Activated CD4-positive, alpha-beta T cell treated with anti-CD3 and anti-CD28 coated beads for 36 hours (primary cell): ENCODE results near the gene PPP1R12B. TPM values are rescaled to one million over a fixed set of nuclear protein-coding genes. Genes with fewer than 3 reads are reported as not detected.
"Not testable (repeated sequence)": the region's sequence is repeated elsewhere in the genome, so short reads cannot be mapped to it uniquely, and the experiment has no call there.

ENCODE experiments used
- ATAC-seq: fragments of 200-7000 bp; cut with Tn5 transposase; one replicate; pipeline ENCODE4 v1.10.0; 2021; ENCODE audit warnings: mild to moderate bottlenecking, moderate library complexity
- CTCF ChIA-PET: fragments of 350-600 bp; sonication (Branson Sonifier 250); formaldehyde crosslinking; loops from one replicate; lab custom pipeline; 2021; ENCODE audit warnings: antibody characterized with exemption; lab: Charles Lee
- POLR2A ChIA-PET: fragments of 350-600 bp; sonication (Branson Sonifier 250); formaldehyde crosslinking; loops from one replicate; lab custom pipeline; 2021; ENCODE audit warnings: antibody characterized with exemption, inconsistent platforms; lab: Charles Lee
- DNase-seq: peaks from one replicate; pipeline ENCODE4 v3.0.0-alpha.2; 2020
- H3K27ac Mint-ChIP-seq: one replicate; pipeline ENCODE4 v1.8.0; 2021; ENCODE audit warnings: mixed read lengths
- H3K27me3 Mint-ChIP-seq: one replicate; pipeline ENCODE4 v1.8.0; 2021; ENCODE audit warnings: mixed read lengths
- H3K36me3 Mint-ChIP-seq: one replicate; pipeline ENCODE4 v1.8.0; 2021; ENCODE audit warnings: low read depth, mixed read lengths
- H3K4me1 Mint-ChIP-seq: one replicate; pipeline ENCODE4 v1.8.0; 2021; ENCODE audit warnings: mixed read lengths
- H3K4me3 Mint-ChIP-seq: one replicate; pipeline ENCODE4 v1.8.0; 2021; ENCODE audit warnings: mild to moderate bottlenecking, moderate library complexity, mixed read lengths
- H3K9me3 Mint-ChIP-seq: one replicate; pipeline ENCODE4 v1.8.0; 2021; ENCODE audit warnings: low read depth, mixed read lengths
- intact Hi-C, 2 experiments: fragments of 100-400 bp; cut with DNase I in 1 of 2; cut with micrococcal nuclease in 1 of 2; formaldehyde crosslinking; loops; one replicate each; pipeline versions ENCODE4 v1.14.2 to v1.15.1; 2022 to 2024; cut with DNase I, micrococcal nuclease
- total RNA-seq, 2 experiments: library from RNA; stranded (reverse); gene quantifications; one replicate each; pipeline ENCODE4 v1.2.3, GENCODE V29; 2021

The PPP1R12B gene
- total RNA-seq, 2 experiments from 2014 or later: 10.3 to 13.2 TPM

GRCh38 chr1:202405928-202406327, 57.4 kb downstream of the PPP1R12B start:
- CTCF ChIA-PET: interaction anchor here (1.0 kb wide), 1 partner anchor 27 kb away, joined by 3 read pairs; no protein-coding TSS in a partner anchor
- no peaks in the 10 kb centered on the region for H3K9me3 Mint-ChIP-seq

GRCh38 chr1:202406896-202407295, 58.4 kb downstream of the PPP1R12B start:
- POLR2A ChIA-PET, ATAC-seq, CTCF ChIA-PET, H3K27ac Mint-ChIP-seq, H3K9me3 Mint-ChIP-seq, H3K4me3 Mint-ChIP-seq, DNase-seq, intact Hi-C loops, H3K27me3 Mint-ChIP-seq, H3K36me3 Mint-ChIP-seq: not testable (repeated sequence)
- peaks cover 28% of the 10 kb centered on the region for H3K4me1 Mint-ChIP-seq

More at GRCh38 chr1:202405928-202406327, 57.4 kb downstream of the PPP1R12B start:
- intact Hi-C loops: no loop called here
- no peaks in the 10 kb centered on the region for H3K36me3 Mint-ChIP-seq
- no peaks in the 10 kb centered on the region for H3K27me3 Mint-ChIP-seq
- H3K4me3 Mint-ChIP-seq: no peak overlapping the region
- ATAC-seq: no peak
- H3K27ac Mint-ChIP-seq: no peak overlapping the region
- POLR2A ChIA-PET: no interaction called here
- DNase-seq: no peak
- H3K4me1 Mint-ChIP-seq: peaks cover 29% of the 10 kb centered on the region

GRCh38 chr1:202407378-202407777, 58.9 kb downstream of the PPP1R12B start:
- intact Hi-C loops, DNase-seq, H3K27ac Mint-ChIP-seq, POLR2A ChIA-PET, H3K36me3 Mint-ChIP-seq, CTCF ChIA-PET, H3K9me3 Mint-ChIP-seq, H3K4me3 Mint-ChIP-seq, H3K27me3 Mint-ChIP-seq: not testable (repeated sequence)
- ATAC-seq: peak; percentile 72
- H3K4me1 Mint-ChIP-seq: peaks cover 24% of the 10 kb centered on the region

GRCh38 chr1:202410251-202410650, 61.8 kb downstream of the PPP1R12B start:
- H3K4me3 Mint-ChIP-seq, intact Hi-C loops, H3K27me3 Mint-ChIP-seq, H3K36me3 Mint-ChIP-seq, DNase-seq, H3K27ac Mint-ChIP-seq, ATAC-seq, CTCF ChIA-PET, H3K9me3 Mint-ChIP-seq, POLR2A ChIA-PET: not testable (repeated sequence)
- peaks cover 24% of the 10 kb centered on the region for H3K4me1 Mint-ChIP-seq

- intact Hi-C loops, POLR2A ChIA-PET: not testable (repeated sequence)
- peak; percentile 51 for ATAC-seq
Observed at GRCh38 chr1:202410854-202411357, 62.4 kb downstream of the PPP1R12B start.

GRCh38 chr1:202411422-202411821, 62.9 kb downstream of the PPP1R12B start:
- POLR2A ChIA-PET: no interaction called here
- Mint-ChIP-seq H3K9me3 (no peaks in the 10 kb centered on the region), H3K36me3 (no peaks in the 10 kb centered on the region), H3K27me3 (no peaks in the 10 kb centered on the region), H3K4me1 (peaks cover 22% of the 10 kb centered on the region), H3K27ac (no peak overlapping the region), H3K4me3 (no peak overlapping the region)
- ATAC-seq (no peak), DNase-seq (no peak)
- CTCF ChIA-PET: interaction anchor here (1.3 kb wide), 1 partner anchor 67 kb away, joined by 12 read pairs; no protein-coding TSS in a partner anchor
- intact Hi-C loops: no loop called here

More at GRCh38 chr1:202410854-202411357, 62.4 kb downstream of the PPP1R12B start:
- peaks cover 23% of the 10 kb centered on the region for H3K4me1 Mint-ChIP-seq
- H3K27me3 Mint-ChIP-seq, H3K9me3 Mint-ChIP-seq, H3K4me3 Mint-ChIP-seq, DNase-seq, H3K36me3 Mint-ChIP-seq, H3K27ac Mint-ChIP-seq: not testable (repeated sequence)
- CTCF ChIA-PET: interaction anchor here (1.3 kb wide), 1 partner anchor 66 kb away, joined by 12 read pairs; no protein-coding TSS in a partner anchor

- H3K4me1 Mint-ChIP-seq: peaks cover 12% of the 10 kb centered on the region
- POLR2A ChIA-PET, H3K4me3 Mint-ChIP-seq, H3K9me3 Mint-ChIP-seq, H3K27me3 Mint-ChIP-seq, DNase-seq, ATAC-seq, CTCF ChIA-PET, H3K36me3 Mint-ChIP-seq, intact Hi-C loops, H3K27ac Mint-ChIP-seq: not testable (repeated sequence)
Observed at GRCh38 chr1:202412421-202412820, 63.9 kb downstream of the PPP1R12B start.

- H3K4me1 Mint-ChIP-seq: no peaks in the 10 kb centered on the region
- no peaks in the 10 kb centered on the region for H3K9me3 Mint-ChIP-seq
- POLR2A ChIA-PET: no interaction called here
- intact Hi-C loops: no loop called here
- no peak for DNase-seq
- no peaks in the 10 kb centered on the region for H3K36me3 Mint-ChIP-seq
- CTCF ChIA-PET: no interaction called here
- no peak overlapping the region for H3K27ac Mint-ChIP-seq
- H3K27me3 Mint-ChIP-seq: no peaks in the 10 kb centered on the region
- H3K4me3 Mint-ChIP-seq: no peak overlapping the region
- ATAC-seq: no peak
Observed at GRCh38 chr1:202416641-202417040, 68.1 kb downstream of the PPP1R12B start.

- H3K36me3 Mint-ChIP-seq, H3K27me3 Mint-ChIP-seq, H3K27ac Mint-ChIP-seq, DNase-seq, H3K9me3 Mint-ChIP-seq, POLR2A ChIA-PET, ATAC-seq, H3K4me3 Mint-ChIP-seq, H3K4me1 Mint-ChIP-seq, intact Hi-C loops, CTCF ChIA-PET: not testable (repeated sequence)
Observed at GRCh38 chr1:202417141-202417540, 68.6 kb downstream of the PPP1R12B start.

- ChIA-PET CTCF (interaction anchor here (0.6 kb wide), 1 partner anchor 9 kb away, joined by 5 read pairs; no protein-coding TSS in a partner anchor), POLR2A (interaction anchor here (0.6 kb wide), 1 partner anchor 374 kb away, joined by 7 read pairs; no protein-coding TSS in a partner anchor)
- H3K4me3 Mint-ChIP-seq, H3K9me3 Mint-ChIP-seq, H3K27me3 Mint-ChIP-seq, ATAC-seq, intact Hi-C loops, H3K4me1 Mint-ChIP-seq, H3K27ac Mint-ChIP-seq, H3K36me3 Mint-ChIP-seq, DNase-seq: not testable (repeated sequence)
Observed at GRCh38 chr1:202417762-202418201, 69.3 kb downstream of the PPP1R12B start.

- H3K4me1 Mint-ChIP-seq, H3K4me3 Mint-ChIP-seq, intact Hi-C loops, H3K27me3 Mint-ChIP-seq, H3K36me3 Mint-ChIP-seq, CTCF ChIA-PET, DNase-seq, ATAC-seq, H3K9me3 Mint-ChIP-seq, POLR2A ChIA-PET, H3K27ac Mint-ChIP-seq: not testable (repeated sequence)
Observed at GRCh38 chr1:202419731-202420130, 71.2 kb downstream of the PPP1R12B start.

GRCh38 chr1:202420422-202421094, 72.1 kb downstream of the PPP1R12B start:
- ATAC-seq, H3K9me3 Mint-ChIP-seq, POLR2A ChIA-PET: not testable (repeated sequence)

More at GRCh38 chr1:202420422-202421094, 72.1 kb downstream of the PPP1R12B start:
- CTCF ChIA-PET, intact Hi-C loops, H3K27ac Mint-ChIP-seq, H3K27me3 Mint-ChIP-seq, H3K4me1 Mint-ChIP-seq, H3K36me3 Mint-ChIP-seq, H3K4me3 Mint-ChIP-seq, DNase-seq: not testable (repeated sequence)
